Measurements from ENCODE around the gene RUVBL1. TPM values are rescaled to one million over a fixed set of nuclear protein-coding genes. Genes with fewer than 3 reads are reported as not detected.

The RUVBL1 gene
- total RNA-seq, 1 experiment from 2014 or later, result 94.9 TPM

GRCh38 chr3:128145279-128145678 lies 21.7 kb upstream of the RUVBL1 start:
- no peaks in the 10 kb centered on the region for H3K9me2 ChIP-seq (replicated peaks; ENCODE audit: low read length)
- H4K20me1 ChIP-seq (ENCODE audit: low read length), result no peaks in the 10 kb centered on the region
- H3K27ac ChIP-seq (ENCODE audit: low read length), result no peak overlapping the region
- no TSS peak for BruUV-seq (replicated peaks)
- no peak overlapping the region for H3K9ac ChIP-seq (ENCODE audit: low read length)
- TF ChIP-seq EZH2phosphoT487 (IDR thresholded peaks at IDR 0.05; ENCODE audit: borderline replicate concordance, low read length) (no peak), CTCF (conservative IDR thresholded peaks at IDR 0.05; ENCODE audit: low read depth, low read length) (no peak), EZH2 (IDR thresholded peaks at IDR 0.05; ENCODE audit: low read length, unreplicated experiment) (no peak)
- no peak overlapping the region for H2AFZ ChIP-seq (ENCODE audit: low read length)
- DNase-seq, result no peak
- H3K36me3 ChIP-seq (ENCODE audit: low read depth, low read length), result no peaks in the 10 kb centered on the region
- no peaks in the 10 kb centered on the region for H3K4me1 ChIP-seq (ENCODE audit: insufficient read depth, low read length)
- H3K4me2 ChIP-seq (ENCODE audit: low read length), result no peak overlapping the region
- no peaks in the 10 kb centered on the region for H3K27me3 ChIP-seq (ENCODE audit: low read length)
- no peak overlapping the region for H3K4me3 ChIP-seq (ENCODE audit: low read length)
- no peak for ATAC-seq
- H3K79me2 ChIP-seq (ENCODE audit: low read length), result no peaks in the 10 kb centered on the region
- no peaks in the 10 kb centered on the region for H3F3A ChIP-seq (ENCODE audit: low read length, unreplicated experiment)
- no peaks in the 10 kb centered on the region for H3K9me3 ChIP-seq (ENCODE audit: low read length)
- ChIA-PET CTCF (no interaction called here), POLR2A (ENCODE audit: unreplicated experiment) (no interaction called here)
- intact Hi-C loops (cut with micrococcal nuclease), result no loop called here

- H3K4me1 ChIP-seq (ENCODE audit: insufficient read depth, low read length), result no peaks in the 10 kb centered on the region
- TF ChIP-seq EZH2phosphoT487 (IDR thresholded peaks at IDR 0.05; ENCODE audit: borderline replicate concordance, low read length) (no peak), CTCF (conservative IDR thresholded peaks at IDR 0.05; ENCODE audit: low read depth, low read length) (no peak), EZH2 (IDR thresholded peaks at IDR 0.05; ENCODE audit: low read length, unreplicated experiment) (no peak)
- H3K79me2 ChIP-seq (ENCODE audit: low read length), result no peaks in the 10 kb centered on the region
- H3K36me3 ChIP-seq (ENCODE audit: low read depth, low read length), result no peaks in the 10 kb centered on the region
- H3K27me3 ChIP-seq (ENCODE audit: low read length), result no peaks in the 10 kb centered on the region
- no peak overlapping the region for H3K27ac ChIP-seq (ENCODE audit: low read length)
- no peaks in the 10 kb centered on the region for H4K20me1 ChIP-seq (ENCODE audit: low read length)
- no peak overlapping the region for H3K9ac ChIP-seq (ENCODE audit: low read length)
- H3K9me3 ChIP-seq (ENCODE audit: low read length), result no peaks in the 10 kb centered on the region
- no peak overlapping the region for H2AFZ ChIP-seq (ENCODE audit: low read length)
- no peak overlapping the region for H3K4me2 ChIP-seq (ENCODE audit: low read length)
- BruUV-seq (replicated peaks), result no TSS peak
- CTCF ChIA-PET, result no interaction called here
- DNase-seq (no peak), ATAC-seq (no peak)
- H3F3A ChIP-seq (ENCODE audit: low read length, unreplicated experiment), result no peaks in the 10 kb centered on the region
- intact Hi-C loops (cut with micrococcal nuclease), result no loop called here
- POLR2A ChIA-PET (ENCODE audit: unreplicated experiment), result no interaction called here
- no peak overlapping the region for H3K4me3 ChIP-seq (ENCODE audit: low read length)
- no peaks in the 10 kb centered on the region for H3K9me2 ChIP-seq (replicated peaks; ENCODE audit: low read length)
Measured at GRCh38 chr3:128144512-128145187, 21.0 kb upstream of the RUVBL1 start.

GRCh38 chr3:128143496-128143895 lies 19.9 kb upstream of the RUVBL1 start:
- TF ChIP-seq EZH2 (IDR thresholded peaks at IDR 0.05; ENCODE audit: low read length, unreplicated experiment), result no peak
- TF ChIP-seq CTCF (conservative IDR thresholded peaks at IDR 0.05; ENCODE audit: low read depth, low read length), result no peak
- no peak for TF ChIP-seq EZH2phosphoT487 (IDR thresholded peaks at IDR 0.05; ENCODE audit: borderline replicate concordance, low read length)
- no peak for ATAC-seq
- POLR2A ChIA-PET (ENCODE audit: unreplicated experiment), result no interaction called here
- CTCF ChIA-PET, result no interaction called here
- Histone ChIP-seq H3K4me1 (ENCODE audit: insufficient read depth, low read length) (no peaks in the 10 kb centered on the region), H3K4me3 (ENCODE audit: low read length) (no peak overlapping the region), H3K27ac (ENCODE audit: low read length) (no peak overlapping the region), H3K9me3 (ENCODE audit: low read length) (no peaks in the 10 kb centered on the region), H4K20me1 (ENCODE audit: low read length) (no peaks in the 10 kb centered on the region), H3K79me2 (ENCODE audit: low read length) (no peaks in the 10 kb centered on the region), H3F3A (ENCODE audit: low read length, unreplicated experiment) (no peaks in the 10 kb centered on the region), H2AFZ (ENCODE audit: low read length) (no peak overlapping the region), H3K36me3 (ENCODE audit: low read depth, low read length) (no peaks in the 10 kb centered on the region), H3K4me2 (ENCODE audit: low read length) (no peak overlapping the region), H3K27me3 (ENCODE audit: low read length) (no peaks in the 10 kb centered on the region), H3K9me2 (replicated peaks; ENCODE audit: low read length) (no peaks in the 10 kb centered on the region), H3K9ac (ENCODE audit: low read length) (no peak overlapping the region)
- DNase-seq, result no peak
- intact Hi-C loops (cut with micrococcal nuclease), result no loop called here
- BruUV-seq (replicated peaks), result no TSS peak

Data from PC-3 (cell line).